ENCODE results near the gene PAPPA. TPM values are rescaled to one million over a fixed set of nuclear protein-coding genes. Genes with fewer than 3 reads are reported as not detected.

PAPPA gene
- total RNA-seq, 1 donor from 2014 or later: not detected

DNA sequence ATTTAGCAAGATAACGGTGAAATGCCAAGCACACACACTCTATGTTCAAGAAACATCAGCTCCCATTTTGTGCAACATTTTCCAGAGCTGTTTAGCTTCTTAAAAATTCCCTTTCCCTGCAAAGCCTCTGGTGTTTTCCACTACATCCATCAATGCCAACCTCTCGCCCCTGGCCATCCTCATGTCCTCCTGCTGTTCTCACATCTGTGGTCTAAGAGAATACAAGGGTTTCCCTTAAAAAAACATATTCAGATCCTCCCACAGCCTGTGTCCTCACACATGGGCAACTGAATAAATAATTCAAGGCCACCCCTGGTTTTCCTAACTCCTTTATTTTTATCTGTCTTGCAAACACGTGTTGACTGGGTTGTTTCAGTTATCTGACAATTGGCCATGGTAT, 70.3 kb downstream of the PAPPA start:
- intact Hi-C loops (cut with micrococcal nuclease): no loop called here

DNA sequence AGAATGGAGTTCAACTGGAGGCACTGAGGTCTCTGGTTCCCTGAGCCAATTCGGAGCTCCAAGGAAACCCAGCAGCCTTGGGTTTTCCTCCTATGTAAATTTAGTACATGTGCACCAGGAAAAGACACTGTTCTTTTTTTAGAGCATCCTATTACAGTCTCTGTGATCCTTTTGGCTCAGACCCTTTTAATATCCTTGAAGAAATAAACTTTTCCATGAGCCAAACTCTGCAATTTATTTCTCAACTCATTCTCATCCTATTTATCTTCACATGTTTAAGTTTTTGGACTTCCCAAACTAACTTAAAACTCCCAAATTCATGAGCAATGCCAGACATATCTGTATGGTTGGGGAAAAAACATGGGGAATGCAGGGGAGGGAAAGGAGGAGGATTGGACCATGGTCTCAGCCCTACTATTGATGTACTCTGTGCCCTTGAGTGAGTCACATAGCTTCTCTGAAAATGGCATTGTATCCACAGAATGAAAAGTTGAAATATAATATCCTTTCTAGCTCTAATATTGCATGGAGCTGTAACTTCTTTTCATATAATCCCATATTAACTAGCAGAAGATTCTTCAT, 76.6 kb downstream of the PAPPA start:
- intact Hi-C loops (cut with micrococcal nuclease): no loop called here

DNA sequence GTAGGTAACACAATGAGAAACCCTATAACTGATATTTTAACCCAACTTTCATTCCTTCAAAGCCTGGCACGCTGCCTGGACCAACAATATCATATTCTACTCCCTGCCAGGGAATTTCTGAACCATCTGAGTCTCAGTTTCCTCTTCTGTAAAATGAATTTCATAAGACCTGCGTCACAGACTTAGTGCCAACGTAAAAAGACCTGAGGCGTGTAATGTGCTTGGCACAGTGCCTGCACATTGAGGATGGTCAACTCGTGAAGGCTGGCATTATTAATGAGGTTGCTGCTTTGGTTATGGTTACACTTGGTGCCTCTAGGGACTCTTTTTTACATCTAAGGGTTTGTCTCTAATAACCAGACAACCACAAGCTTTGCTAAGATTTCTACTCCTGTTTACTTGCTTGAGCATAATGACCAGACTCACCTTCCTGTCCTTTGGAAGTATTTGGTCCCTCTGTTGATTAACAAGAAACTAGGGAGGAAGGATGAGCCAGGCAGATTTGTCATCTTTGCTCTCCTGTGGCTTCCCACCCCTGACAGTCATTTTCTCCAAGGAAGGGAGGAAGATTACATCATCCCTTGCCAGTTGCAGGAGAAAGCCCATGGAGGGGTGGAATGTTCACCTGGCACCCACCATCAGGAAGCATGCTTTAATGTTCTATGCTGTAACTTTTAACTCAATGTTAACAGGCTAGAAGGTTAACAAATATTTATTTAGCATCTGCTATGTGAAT, 79.0 kb downstream of the PAPPA start:
- intact Hi-C loops (cut with micrococcal nuclease): no loop called here

DNA sequence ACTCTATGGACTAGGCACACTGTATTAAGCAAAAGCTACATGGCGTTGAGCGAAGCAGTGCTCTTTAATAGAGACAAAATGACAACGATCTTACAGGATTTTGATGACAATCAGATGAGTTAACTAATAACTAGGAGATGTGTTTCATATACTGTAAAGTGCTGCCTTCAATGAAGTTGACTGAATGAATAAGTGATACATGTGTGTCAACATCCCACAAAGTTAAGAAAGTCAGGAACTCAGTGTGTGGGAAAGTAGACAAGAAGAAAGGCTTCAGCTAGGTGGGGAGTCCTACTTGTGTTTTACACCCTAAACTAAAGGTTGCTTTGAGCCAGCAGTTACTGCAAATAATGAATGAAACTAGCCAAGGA, 79.6 kb downstream of the PAPPA start:
- intact Hi-C loops (cut with micrococcal nuclease): no loop called here

DNA sequence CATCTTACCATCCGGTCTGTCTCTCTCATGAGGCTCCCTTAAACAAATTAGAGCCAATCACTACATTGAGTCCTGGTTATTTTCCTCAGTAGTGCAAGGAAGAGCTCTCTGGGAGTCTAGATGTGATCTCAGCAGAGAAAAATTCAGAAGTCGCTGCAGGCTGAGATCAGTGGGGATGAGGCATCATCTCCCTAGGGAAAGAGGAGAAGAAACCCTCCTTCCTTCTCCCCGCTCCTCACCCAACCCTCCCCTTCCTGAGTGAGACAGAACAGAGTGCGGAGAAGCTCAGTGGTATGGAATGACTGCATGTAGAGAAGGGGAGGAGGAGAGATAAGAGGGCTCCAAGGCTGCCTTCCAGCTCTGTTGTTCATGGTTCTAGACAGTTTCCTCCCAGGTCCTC, 80.5 kb downstream of the PAPPA start:
- intact Hi-C loops (cut with micrococcal nuclease): no loop called here

DNA sequence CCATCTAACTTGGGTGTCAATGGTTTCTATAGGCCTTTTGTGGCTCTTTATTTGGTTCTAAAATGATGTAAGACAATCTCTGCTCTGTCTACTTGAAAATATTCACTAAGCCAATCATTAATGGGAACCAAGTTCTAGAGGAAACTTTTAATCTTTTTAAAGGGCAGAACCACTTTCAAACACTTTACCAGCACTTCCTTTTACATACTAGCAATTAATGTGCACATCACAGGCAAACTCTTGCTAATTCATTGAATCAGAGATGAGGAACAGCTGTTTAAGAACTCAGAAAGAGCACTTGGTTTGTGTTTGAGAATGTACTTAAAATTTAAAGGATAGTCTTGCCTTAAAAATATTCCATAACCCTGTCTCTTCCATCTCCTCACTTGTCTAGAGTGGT, 83.4 kb downstream of the PAPPA start:
- intact Hi-C loops (cut with micrococcal nuclease): no loop called here

DNA sequence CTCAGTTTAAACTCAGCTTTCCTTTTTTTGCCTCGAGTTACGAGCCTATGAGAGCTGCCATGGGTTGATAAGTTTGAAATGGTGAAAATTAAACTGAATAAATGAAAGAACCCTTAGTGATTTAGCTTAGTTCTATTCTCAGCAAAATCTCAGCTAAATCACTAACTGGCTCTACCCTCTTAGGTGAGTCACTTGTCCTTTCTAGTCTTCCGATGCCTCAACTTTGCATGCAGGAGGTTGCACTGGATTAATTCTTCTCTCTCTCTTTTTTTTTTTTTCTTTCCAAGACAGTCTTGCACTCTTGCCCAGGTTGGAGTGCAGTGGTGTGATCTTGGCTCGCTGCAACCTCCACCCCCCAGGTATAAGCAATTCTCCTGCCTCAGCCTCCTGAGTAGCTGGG, 83.9 kb downstream of the PAPPA start:
- intact Hi-C loops (cut with micrococcal nuclease): no loop called here

DNA sequence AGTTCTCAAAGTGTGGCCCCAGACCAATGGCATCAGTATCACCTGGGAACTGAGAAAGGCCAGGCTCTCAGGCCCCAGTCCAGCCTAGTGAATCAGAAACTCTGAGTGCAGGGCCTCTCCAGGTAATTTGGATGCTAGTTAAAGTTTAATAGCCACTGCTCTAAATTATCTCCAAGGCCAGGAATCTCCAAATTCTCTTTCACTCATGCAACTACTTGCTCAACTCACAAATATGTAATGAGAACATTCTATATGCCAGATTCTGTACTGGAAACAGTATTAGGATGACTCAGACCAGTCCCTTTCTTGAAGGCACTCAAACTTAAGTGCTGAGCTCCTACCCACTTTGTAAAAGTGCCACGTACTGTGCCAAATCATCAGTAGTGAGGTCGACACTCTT, 84.6 kb downstream of the PAPPA start:
- intact Hi-C loops (cut with micrococcal nuclease): no loop called here

DNA sequence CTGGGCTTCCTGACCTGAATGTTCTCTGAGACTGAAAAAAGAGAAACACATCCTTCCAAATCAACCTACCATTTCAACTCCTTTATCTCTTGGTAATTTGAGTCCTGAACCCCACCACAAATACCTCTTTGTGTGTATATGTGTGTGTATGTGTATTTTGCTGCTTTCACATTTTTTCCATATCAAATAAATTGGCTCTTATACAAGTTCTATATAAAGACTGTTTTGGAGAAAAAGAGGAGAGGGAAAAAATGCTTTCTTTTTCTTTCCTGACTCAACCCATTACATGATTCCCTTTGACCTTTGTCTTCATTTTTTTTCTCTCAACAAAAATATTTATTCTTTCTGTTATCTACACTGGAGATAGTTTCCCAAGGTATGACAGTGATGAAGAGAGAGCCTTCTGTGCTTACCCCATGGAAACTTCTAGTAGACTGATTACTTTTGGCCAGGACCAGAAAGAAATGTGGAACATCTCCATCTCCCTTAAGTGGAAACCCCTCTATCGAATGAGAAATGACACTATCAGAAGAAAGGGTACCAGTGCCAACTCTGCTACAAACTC, 85.3 kb downstream of the PAPPA start:
- intact Hi-C loops (cut with micrococcal nuclease): no loop called here

DNA sequence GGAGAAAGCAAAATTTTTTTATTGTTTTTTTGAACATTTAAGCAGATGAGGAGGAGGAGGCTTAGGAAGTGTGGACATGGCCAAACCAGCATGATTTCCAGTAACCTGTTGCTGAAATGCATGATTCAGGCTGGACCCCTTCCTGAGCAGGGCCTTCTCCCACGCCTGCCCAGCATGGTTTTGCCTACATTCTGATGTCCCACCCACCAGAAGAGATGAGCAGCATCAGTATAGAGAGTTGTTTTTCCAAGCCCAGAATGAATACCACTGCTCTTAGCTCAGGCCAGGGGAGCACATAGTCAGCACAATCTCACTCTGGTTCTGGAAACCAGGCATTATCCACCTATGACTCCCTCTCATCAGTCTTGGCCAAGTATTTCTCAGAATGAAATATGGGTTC, 90.1 kb downstream of the PAPPA start:
- intact Hi-C loops (cut with micrococcal nuclease): no loop called here

DNA sequence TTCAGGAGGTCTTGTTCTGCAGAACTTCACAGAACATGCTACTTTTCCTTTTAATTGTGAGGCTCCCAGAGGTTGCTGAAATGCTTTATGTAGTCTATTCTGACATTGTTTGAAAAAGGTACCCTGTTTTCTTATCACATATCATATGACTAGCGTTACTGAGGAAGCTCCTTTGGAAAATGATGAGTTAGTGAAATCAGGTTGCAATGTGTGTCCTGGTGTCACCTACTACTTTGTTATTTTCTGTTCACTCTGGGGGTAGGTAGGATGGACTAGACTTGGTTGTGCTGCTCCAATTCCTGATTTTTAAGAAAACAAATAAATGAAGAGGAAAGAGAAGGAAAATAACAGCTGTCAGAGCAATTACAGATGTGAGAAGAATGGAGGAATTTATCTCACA, 93.7 kb downstream of the PAPPA start:
- intact Hi-C loops (cut with micrococcal nuclease): no loop called here

DNA sequence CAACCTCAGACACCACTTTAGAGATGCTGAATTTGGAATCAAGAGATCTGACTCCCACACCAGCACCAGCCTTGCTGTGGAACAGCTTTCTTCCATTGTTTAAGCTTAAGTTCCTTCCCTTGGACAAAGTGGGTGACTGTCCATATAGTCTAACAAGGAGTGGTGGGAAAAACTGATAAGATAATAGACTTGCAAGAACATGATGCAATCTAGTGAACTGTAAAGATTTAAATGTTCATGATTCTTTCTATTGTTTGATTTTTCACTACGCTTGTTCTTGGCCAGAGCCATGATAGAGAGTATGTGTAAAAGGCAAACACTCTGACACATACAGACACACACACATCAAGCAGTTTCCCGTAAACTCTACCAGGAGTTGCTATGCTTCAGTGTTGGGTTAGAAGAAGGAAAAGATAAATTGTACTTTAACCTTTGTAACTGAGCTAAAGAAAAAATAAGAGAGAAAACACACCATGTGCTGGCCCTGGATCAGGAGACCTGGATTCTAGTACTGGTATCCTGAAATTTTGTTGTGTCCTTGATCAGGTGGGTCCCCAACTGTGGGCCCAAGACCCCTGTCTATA, 94.3 kb downstream of the PAPPA start:
- intact Hi-C loops (cut with micrococcal nuclease): no loop called here

DNA sequence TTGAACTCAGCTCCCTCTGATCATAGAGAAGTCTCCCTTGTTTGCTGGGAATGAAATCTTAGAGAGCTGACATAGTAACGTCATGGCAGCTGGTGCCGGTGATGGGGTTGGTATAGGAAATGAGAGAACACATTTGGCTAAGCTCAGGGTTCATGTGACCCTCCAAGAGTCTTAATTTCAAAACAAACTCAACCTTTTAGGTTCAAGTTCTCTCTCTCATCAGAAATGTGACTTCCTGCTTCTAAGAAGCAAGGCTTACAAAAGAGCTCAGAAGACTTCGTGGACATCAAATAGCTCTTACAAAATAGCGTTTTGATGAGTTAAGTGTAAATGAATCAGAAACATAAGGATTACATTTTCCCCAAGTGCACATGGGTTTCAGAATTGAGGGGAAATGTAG, 97.3 kb downstream of the PAPPA start:
- intact Hi-C loops (cut with micrococcal nuclease): no loop called here

DNA sequence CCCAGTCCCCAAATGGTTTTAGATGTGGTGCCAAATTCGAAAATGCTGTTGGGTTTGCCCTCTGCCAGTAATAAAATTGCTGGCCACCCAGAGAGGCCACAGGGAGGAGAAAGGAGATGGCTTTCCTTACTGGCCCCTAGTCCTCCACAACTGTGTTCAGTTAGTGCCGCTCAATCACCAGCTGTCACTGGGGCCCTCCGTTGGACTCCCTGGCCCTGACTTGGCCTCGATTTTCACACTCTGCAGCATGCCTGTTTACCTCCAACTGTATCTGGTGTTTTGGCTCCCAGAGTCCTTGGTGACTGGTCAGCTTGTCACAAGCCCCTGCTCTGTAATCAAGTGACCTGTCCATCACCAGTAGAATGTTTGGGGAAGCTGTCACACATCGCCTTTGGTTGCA, 97.8 kb downstream of the PAPPA start:
- intact Hi-C loops (cut with micrococcal nuclease): no loop called here

DNA sequence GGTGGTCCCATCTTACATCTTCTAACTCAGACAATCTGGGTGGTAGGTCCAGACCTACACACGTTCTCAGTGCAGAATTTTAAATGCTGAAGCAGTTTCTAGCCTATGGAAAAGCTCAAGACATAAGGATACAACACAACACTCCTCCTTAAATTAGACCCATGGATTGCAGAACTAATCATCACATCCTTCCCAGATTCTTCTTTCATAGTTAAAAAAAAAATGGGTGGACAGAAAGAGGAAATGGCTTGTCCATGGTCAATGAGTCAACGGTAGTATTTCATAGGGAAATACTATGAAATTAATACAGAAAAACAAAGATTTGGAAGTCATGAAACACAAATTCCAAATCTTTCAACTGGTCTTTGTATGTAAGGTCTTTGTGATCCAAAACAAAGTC, 106.9 kb downstream of the PAPPA start:
- intact Hi-C loops (cut with micrococcal nuclease): no loop called here

DNA sequence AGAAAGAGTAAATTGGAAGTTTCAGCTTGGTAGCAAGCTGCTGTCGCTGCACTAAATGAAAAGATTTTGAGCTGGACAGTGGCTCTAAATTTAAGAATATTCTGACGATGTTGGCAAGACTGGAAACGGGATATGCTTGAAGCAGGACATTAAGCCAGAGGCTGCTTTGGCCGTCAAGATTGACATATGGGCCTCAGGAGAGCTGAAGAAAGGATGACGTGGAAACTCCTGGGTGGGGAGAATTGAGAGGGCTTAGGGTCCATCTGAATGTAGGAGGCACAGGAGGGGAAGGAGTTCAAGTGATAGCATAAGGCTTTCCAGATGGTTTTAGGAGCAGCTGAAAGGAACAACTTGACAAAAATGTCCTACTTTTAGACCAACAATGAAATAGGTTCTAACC, 108.9 kb downstream of the PAPPA start:
- intact Hi-C loops (cut with micrococcal nuclease): no loop called here

DNA sequence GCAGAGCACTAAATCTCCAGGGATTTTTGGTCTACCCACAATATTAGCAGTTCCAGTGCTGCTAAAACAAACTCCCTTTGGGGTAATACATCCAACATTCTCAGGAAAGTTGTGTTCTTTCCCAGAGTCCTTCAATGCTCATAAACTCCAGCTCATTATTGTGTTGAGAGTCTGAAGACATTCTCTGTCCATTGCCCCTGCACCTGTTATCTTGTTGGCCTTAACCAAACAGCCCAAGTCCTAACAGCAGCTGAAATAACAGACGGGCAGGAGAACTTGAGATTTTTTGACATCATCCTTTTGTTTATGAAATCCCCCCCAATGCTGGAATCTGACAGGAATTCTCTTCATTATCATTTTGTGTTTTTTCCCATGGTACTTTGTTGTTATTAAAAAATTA, 110.8 kb downstream of the PAPPA start:
- intact Hi-C loops (cut with micrococcal nuclease): no loop called here

DNA sequence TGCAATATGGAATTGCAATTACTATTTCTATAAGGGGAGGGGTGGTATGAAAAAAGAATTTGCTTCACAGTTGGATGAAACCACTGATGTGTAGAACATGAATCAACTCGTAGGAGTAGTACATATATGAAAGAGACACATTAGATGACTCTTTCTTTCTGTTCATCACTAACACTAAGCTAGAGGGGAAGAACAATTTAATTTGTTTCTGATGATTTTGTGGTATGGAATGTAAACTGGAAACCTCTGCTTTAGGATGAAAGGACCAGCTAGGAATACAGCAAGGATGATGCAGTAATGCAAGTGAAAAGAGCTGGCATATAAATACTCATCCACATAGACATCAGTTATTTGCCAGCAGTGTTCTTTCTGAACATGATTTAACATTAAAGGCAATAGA, 113.4 kb downstream of the PAPPA start:
- intact Hi-C loops (cut with micrococcal nuclease): no loop called here

DNA sequence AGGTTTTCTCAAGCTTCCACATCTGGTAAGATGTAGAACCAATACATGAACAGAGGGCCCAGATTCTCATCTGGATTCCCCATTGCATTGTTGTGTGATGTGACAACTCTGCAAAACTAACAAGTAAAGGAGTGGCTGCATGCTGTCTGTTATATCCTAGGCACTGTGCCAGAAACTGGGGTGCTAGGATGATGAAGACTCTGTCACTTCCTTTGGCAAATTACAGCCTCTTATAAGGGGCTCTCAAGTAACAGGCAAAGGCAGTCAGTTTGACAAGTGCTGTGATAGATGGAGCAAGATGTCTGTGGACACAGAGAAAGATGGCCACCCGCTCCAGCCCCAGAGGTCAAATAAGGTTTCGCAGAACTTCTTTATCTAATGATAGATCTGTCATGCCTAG, 115.7 kb downstream of the PAPPA start:
- intact Hi-C loops (cut with micrococcal nuclease): no loop called here

DNA sequence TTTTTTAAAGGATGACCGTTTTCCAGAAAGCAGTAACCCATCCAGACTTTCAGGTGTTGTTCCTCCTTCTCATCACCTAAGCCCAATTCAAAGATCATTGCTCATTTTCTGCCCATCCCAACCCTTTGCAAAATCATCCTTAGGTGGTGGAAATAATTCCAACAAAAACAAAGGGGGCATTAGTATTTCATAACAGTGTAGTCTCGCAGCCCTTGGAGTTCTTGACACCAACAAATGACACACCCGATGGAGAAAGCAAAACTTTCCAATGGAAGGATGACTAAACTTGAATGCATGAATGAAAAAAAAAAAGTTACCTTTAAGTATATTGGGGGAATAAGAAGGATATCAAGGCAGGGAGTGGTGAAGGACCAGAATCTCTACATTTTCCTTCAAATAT, 117.0 kb downstream of the PAPPA start:
- intact Hi-C loops (cut with micrococcal nuclease): no loop called here

DNA sequence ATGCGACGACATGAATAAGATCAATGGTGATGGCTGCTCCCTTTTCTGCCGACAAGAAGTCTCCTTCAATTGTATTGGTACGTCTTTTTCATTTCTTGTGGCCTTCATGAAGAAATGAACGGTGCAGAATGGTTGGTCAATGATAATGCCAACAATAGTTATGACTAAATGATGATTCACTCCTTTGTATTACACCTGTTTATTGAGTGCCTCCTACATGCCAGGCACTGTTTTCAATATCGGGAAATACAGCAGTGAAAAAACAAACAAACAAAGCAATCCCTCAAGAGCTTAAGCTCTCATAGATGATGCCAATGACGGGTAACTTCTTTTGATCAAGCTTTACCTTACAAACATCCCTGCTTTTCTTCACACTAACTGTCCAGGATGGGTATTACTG, 117.7 kb downstream of the PAPPA start:
- intact Hi-C loops (cut with micrococcal nuclease): no loop called here

DNA sequence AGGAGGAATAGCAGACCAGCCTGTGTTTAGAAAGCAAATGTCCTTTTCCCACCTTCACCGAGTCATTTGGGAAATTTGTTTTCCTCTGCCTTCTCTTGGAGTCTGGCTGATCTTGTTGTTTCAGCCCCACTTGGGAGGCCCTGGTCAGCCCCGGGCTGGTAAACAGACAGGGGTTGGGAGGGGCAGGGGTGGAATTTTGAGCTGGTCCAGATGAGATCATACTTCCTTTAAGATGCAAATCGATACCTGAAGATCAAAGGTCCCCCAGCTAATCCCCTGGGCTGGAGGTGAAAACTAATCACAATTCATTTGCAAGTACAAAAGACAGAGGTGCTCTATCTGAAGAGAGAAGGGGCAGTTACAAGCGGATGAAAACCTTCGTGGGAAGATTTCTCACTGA, 118.4 kb downstream of the PAPPA start:
- intact Hi-C loops (cut with micrococcal nuclease): no loop called here

DNA sequence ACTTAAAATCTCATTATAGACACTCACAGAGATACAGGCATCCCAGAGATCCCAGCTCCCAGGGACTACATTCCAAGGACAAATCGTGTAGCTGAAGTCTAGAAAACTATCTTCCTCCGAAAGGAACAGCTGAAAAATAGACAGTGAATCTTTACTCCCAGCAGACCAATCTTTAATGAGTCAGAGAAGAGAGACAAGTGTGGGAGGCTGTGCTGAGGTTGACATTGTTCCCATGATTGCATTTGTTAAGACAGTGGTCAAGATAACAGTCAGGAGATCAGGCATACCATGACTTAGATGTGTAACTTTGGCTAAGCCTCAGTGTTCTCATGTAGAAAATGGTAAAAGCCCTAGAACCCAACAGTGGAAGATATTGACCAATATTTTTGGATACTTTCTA, 120.7 kb downstream of the PAPPA start:
- intact Hi-C loops (cut with micrococcal nuclease): no loop called here

All from T-helper 1 cell treated with Interleukin-12 subunit alpha and Interleukin-12 subunit beta and Interleukin-4 antibody, amounts not matched to agents 30 ng/mL and 1 ng/mL, for 36 hours (primary cell).